ENCODE measurements around the gene GBX1. TPM values are rescaled to one million over a fixed set of nuclear protein-coding genes. Genes with fewer than 3 reads are reported as not detected.

Gene GBX1
- total RNA-seq, 1 donor from 2014 or later: not detected

DNA sequence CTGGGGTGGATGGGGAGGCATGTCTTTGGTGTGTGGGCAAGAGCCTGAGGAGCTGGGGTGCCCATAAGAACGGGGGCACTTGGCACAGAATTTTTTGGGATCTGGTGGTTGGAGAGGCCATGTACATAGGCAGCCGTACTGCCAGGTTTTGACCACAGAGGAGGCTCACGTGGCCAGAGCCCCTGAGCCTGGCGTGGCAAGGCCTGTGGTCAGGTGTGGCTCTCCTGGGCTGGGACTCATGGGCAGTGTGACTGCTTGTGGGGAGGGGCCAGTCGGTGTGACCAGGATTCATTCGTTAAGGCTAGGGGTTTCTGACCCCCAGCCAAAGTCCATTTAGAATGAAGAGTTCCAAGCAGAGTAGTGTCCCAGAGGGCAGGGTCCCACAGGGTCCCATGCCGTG, 43.0 kb downstream of the GBX1 start:
- Histone ChIP-seq H3K27ac (ENCODE audit: low read depth, low read length) (no peak overlapping the region), H3K36me3 (ENCODE audit: control insufficient read depth in 3 of 3, insufficient read depth in 3 of 3, low read length in 3 of 3) (peaks cover 25 to 32% (median 30%) of the 10 kb centered on the region in 3 donors)

DNA sequence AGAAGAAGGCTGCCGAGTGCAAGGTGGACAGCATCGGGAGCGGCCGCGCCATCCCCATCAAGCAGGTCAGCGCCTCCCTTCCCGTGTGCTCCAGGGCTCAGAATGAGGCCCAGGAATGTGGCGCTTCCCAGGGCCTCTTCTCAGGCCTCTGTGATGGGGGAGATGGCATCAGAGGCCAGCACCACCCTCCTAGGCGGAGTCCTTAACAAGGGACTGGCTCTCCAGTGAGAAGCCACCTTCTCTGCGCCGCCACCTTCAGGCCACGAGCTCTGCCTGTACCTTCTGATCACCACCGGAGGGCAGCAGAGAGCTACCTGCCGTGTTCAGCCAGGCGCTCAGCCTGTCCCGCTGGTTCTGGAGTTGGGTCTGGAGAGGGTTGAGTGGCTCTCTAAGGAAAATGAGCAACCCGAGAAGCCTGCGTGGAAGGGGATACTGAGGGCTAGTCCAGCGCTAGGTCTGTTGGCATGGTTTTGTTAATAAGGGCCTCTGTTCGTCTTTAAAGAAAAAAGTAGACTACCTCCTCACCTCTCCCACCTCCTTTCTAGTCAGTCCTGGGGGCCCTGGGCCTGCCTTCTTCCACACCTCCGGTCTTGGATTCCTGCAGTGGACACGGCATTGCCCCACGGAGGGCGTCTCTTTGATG, 43.6 kb downstream of the GBX1 start:
- H3K9me3 ChIP-seq (ENCODE audit: control insufficient read depth in 3 of 3, low read length in 3 of 3): no peaks in the 10 kb centered on the region
- H3K4me1 ChIP-seq (ENCODE audit: control insufficient read depth in 3 of 3, insufficient read depth in 3 of 3, low read length in 3 of 3): peaks cover 10 to 23% (median 21%) of the 10 kb centered on the region in 3 donors
- H3K4me3 ChIP-seq (ENCODE audit: low read length in 3 of 3): no peak overlapping the region
- peaks cover 30 to 37% (median 35%) of the 10 kb centered on the region in 3 donors for H3K36me3 ChIP-seq (ENCODE audit: control insufficient read depth in 3 of 3, insufficient read depth in 3 of 3, low read length in 3 of 3)
- no peak overlapping the region for H3K9ac ChIP-seq (ENCODE audit: low read depth in 1 of 3, low read length in 3 of 3)
- H3K27me3 ChIP-seq (ENCODE audit: control insufficient read depth in 3 of 3, insufficient read depth in 3 of 3, low read length in 3 of 3): no peaks in the 10 kb centered on the region
- H3K27ac ChIP-seq (ENCODE audit: low read depth, low read length): no peak overlapping the region

More for the DNA sequence above, 43.0 kb downstream of the GBX1 start:
- H3K4me1 ChIP-seq (ENCODE audit: control insufficient read depth in 3 of 3, insufficient read depth in 3 of 3, low read length in 3 of 3): peaks cover 10 to 23% (median 21%) of the 10 kb centered on the region in 3 donors
- H3K9me3 ChIP-seq (ENCODE audit: control insufficient read depth in 3 of 3, low read length in 3 of 3): no peaks in the 10 kb centered on the region
- no peaks in the 10 kb centered on the region for H3K27me3 ChIP-seq (ENCODE audit: control insufficient read depth in 3 of 3, insufficient read depth in 3 of 3, low read length in 3 of 3)
- no peak overlapping the region for H3K9ac ChIP-seq (ENCODE audit: low read depth in 1 of 3, low read length in 3 of 3)
- H3K4me3 ChIP-seq (ENCODE audit: low read length in 3 of 3): no peak overlapping the region

DNA sequence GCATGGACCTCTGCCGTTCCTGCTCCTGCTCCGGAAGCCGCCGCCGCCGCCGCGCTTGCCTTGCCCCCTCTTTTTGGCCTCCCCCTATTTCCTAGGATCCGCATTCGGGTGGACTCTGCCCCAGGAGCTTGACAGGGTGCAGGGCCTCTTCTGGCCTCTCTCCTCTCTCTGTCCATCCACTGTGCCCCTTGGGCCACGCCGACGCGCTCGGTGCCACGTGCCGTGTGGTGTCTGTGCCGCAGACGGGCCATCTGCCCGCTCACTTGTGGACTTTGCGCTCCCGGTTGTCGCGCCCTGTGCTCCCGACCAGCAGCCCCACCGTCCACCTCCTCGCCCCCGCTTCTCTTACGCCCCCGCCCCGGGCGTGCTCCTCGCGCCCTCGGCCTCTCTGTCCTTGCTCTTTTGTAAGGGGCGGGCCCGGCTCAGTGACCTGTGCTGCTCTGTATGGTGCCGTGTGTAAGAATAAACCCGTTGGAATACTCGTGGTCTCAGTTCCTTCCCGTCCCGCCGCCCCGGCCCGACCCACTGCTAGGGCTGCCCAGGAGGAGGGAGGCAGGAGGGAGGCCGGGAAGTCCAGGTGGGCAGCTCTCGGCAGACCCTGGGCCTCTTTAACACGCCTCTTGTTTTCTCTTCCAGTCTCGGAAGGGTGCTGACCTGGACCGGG, 44.2 kb downstream of the GBX1 start:
- Histone ChIP-seq H3K9me3 (ENCODE audit: control insufficient read depth in 3 of 3, low read length in 3 of 3) (no peaks in the 10 kb centered on the region), H3K27ac (ENCODE audit: low read depth, low read length) (no peak overlapping the region), H3K4me3 (ENCODE audit: low read length in 3 of 3) (no peak overlapping the region), H3K36me3 (ENCODE audit: control insufficient read depth in 3 of 3, insufficient read depth in 3 of 3, low read length in 3 of 3) (peaks cover 30 to 41% (median 39%) of the 10 kb centered on the region in 3 donors), H3K4me1 (ENCODE audit: control insufficient read depth in 3 of 3, insufficient read depth in 3 of 3, low read length in 3 of 3) (peaks cover 10 to 23% (median 21%) of the 10 kb centered on the region in 3 donors), H3K27me3 (ENCODE audit: control insufficient read depth in 3 of 3, insufficient read depth in 3 of 3, low read length in 3 of 3) (no peaks in the 10 kb centered on the region), H3K9ac (ENCODE audit: low read depth in 1 of 3, low read length in 3 of 3) (no peak overlapping the region)

DNA sequence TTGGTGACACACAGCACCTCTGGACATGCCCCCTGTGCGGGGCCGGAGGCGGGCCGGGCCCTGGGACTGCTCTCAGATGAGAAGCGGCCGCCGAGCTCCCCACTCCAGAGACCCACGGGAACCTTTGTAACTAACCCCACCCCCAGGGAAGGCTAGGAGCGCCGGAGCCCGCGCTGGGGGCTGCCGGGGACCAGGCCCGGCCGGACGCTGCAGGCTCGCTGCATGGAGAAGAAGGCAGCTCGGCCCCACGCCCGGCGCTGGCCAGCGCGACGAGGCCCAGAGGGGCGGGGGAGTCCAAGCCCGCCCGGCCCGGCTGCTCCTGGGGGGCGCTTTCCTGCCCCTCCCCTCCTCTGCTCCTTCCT, 44.7 kb downstream of the GBX1 start:
- no peaks in the 10 kb centered on the region for H3K27me3 ChIP-seq (ENCODE audit: control insufficient read depth in 3 of 3, insufficient read depth in 3 of 3, low read length in 3 of 3)
- peaks cover 10 to 23% (median 21%) of the 10 kb centered on the region in 3 donors for H3K4me1 ChIP-seq (ENCODE audit: control insufficient read depth in 3 of 3, insufficient read depth in 3 of 3, low read length in 3 of 3)
- no peak overlapping the region for H3K9ac ChIP-seq (ENCODE audit: low read depth in 1 of 3, low read length in 3 of 3)
- H3K9me3 ChIP-seq (ENCODE audit: control insufficient read depth in 3 of 3, low read length in 3 of 3): no peaks in the 10 kb centered on the region
- H3K4me3 ChIP-seq (ENCODE audit: low read length in 3 of 3): no peak overlapping the region
- H3K27ac ChIP-seq (ENCODE audit: low read depth, low read length): no peak overlapping the region
- peaks cover 30 to 42% (median 39%) of the 10 kb centered on the region in 3 donors for H3K36me3 ChIP-seq (ENCODE audit: control insufficient read depth in 3 of 3, insufficient read depth in 3 of 3, low read length in 3 of 3)

DNA sequence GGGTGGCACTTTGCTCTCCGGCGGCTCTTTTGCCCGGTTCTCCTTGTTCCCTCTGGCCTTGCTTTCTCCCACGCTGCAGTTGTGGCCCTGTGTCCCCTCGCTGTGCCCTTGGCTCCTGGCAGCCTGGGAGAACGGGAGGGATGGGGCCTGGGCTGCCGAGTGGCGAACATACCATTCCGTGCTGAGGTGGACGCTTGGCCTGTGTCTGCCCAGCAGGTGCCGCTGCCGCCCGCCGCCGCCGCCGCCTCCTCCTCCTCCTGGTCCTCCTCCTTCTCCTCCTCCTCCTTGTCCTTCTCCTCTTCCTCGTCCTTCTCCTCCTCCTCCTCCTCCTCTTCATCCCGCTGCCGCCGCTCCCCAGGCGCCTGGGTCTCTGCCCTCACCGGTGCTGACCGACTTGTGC, 45.2 kb downstream of the GBX1 start:
- Histone ChIP-seq H3K27me3 (ENCODE audit: control insufficient read depth in 3 of 3, insufficient read depth in 3 of 3, low read length in 3 of 3) (no peaks in the 10 kb centered on the region), H3K36me3 (ENCODE audit: control insufficient read depth in 3 of 3, insufficient read depth in 3 of 3, low read length in 3 of 3) (peaks cover 35 to 46% (median 39%) of the 10 kb centered on the region in 3 donors), H3K9ac (ENCODE audit: low read depth in 1 of 3, low read length in 3 of 3) (no peak overlapping the region), H3K4me3 (ENCODE audit: low read length in 3 of 3) (no peak overlapping the region), H3K9me3 (ENCODE audit: control insufficient read depth in 3 of 3, low read length in 3 of 3) (no peaks in the 10 kb centered on the region), H3K27ac (ENCODE audit: low read depth, low read length) (no peak overlapping the region), H3K4me1 (ENCODE audit: control insufficient read depth in 3 of 3, insufficient read depth in 3 of 3, low read length in 3 of 3) (peaks cover 10 to 23% (median 21%) of the 10 kb centered on the region in 3 donors)

DNA sequence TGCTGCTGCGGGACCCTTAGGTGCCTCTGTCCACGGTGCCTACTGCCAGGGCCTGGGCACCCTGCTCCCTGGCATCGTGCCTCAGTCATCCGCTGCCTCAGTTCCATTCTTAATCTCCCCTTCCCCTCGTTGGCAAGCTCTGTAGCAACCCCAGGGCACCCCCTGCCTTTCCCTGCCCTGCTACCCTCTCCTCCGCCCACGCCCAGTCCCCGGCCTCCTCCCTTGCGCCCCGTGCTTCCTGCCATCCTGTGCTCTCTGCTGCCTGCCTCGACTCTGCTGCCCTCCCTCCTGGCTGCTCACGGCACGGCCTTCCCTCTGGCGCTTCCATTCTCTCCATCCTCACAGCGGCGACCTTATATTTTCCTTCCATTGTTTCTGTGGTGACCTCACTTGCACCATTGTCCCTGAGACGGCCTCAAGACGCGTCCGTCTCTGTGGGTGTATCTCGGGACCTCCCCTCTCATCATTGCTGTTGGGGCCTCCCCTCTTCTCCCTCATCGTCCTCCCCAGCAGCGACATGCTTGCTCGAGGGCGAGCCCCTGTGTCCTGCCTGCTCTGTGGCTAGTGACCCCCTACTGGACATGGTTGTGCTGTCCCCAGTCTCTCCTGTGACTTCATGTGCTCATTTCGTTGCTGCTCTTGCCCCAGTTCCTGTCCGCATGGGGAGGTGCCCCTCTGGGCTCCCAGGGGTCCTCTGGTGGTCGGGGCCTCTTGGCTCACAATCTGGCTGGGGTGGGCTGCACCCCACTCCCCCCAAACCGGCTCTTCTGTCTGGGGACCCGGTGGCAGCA, 45.9 kb downstream of the GBX1 start:
- no peak overlapping the region for H3K9ac ChIP-seq (ENCODE audit: low read depth in 1 of 3, low read length in 3 of 3)
- H3K36me3 ChIP-seq (ENCODE audit: control insufficient read depth in 3 of 3, insufficient read depth in 3 of 3, low read length in 3 of 3): peaks cover 35 to 46% (median 39%) of the 10 kb centered on the region in 3 donors
- H3K4me3 ChIP-seq (ENCODE audit: low read length in 3 of 3): no peak overlapping the region
- no peaks in the 10 kb centered on the region for H3K27me3 ChIP-seq (ENCODE audit: control insufficient read depth in 3 of 3, insufficient read depth in 3 of 3, low read length in 3 of 3)
- H3K4me1 ChIP-seq (ENCODE audit: control insufficient read depth in 3 of 3, insufficient read depth in 3 of 3, low read length in 3 of 3): peaks cover 10 to 21% (median 19%) of the 10 kb centered on the region in 3 donors
- no peak overlapping the region for H3K27ac ChIP-seq (ENCODE audit: low read depth, low read length)
- no peaks in the 10 kb centered on the region for H3K9me3 ChIP-seq (ENCODE audit: control insufficient read depth in 3 of 3, low read length in 3 of 3)

DNA sequence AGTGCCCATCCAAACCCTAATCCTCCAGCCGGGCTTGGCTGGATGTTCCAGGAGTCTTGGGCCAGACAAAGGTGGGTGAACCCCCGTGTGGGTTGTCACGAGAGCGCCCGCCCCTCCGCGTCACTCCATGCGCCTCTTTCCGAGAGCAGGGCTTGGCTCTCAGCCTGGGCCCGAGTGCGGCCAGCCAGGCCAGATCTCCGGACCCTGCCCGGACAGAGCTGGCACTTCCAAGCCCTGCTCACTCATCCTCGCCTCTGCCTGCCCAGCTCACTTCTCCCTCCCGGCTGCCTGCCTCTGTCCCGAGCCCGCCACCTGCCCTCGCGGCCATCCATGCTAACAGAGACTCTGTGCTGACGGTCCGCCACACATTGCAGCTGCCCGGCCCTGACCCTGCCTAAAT, 46.6 kb downstream of the GBX1 start:
- Histone ChIP-seq H3K36me3 (ENCODE audit: control insufficient read depth in 3 of 3, insufficient read depth in 3 of 3, low read length in 3 of 3) (peaks cover 35 to 46% (median 39%) of the 10 kb centered on the region in 3 donors), H3K9me3 (ENCODE audit: control insufficient read depth in 3 of 3, low read length in 3 of 3) (no peaks in the 10 kb centered on the region), H3K27me3 (ENCODE audit: control insufficient read depth in 3 of 3, insufficient read depth in 3 of 3, low read length in 3 of 3) (no peaks in the 10 kb centered on the region), H3K4me3 (ENCODE audit: low read length in 3 of 3) (no peak overlapping the region), H3K27ac (ENCODE audit: low read depth, low read length) (no peak overlapping the region), H3K9ac (ENCODE audit: low read depth in 1 of 3, low read length in 3 of 3) (no peak overlapping the region), H3K4me1 (ENCODE audit: control insufficient read depth in 3 of 3, insufficient read depth in 3 of 3, low read length in 3 of 3) (peaks cover 10 to 18% (median 15%) of the 10 kb centered on the region in 3 donors)

DNA sequence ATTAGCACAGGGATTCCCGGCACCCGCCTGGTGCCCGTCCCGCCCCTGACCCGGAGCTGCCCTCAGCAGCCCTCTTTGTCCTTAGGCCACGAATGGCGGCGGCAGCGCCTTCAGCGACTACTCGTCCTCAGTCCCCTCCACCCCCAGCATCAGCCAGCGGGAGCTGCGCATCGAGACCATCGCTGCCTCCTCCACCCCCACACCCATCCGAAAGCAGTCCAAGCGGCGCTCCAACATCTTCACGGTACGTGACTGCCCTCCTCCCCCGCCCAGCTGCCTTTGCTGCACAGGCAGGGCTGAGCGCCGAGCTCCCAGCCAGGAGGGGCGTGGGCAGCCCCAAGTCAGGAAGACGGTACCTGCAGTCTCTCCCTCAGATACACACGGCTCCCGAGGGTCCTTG, 47.6 kb downstream of the GBX1 start:
- Histone ChIP-seq H3K9ac (ENCODE audit: low read depth in 1 of 3, low read length in 3 of 3) (no peak overlapping the region), H3K4me1 (ENCODE audit: control insufficient read depth in 3 of 3, insufficient read depth in 3 of 3, low read length in 3 of 3) (peaks cover 3 to 10% (median 6%) of the 10 kb centered on the region in 3 donors), H3K4me3 (ENCODE audit: low read length in 3 of 3) (no peak overlapping the region), H3K27me3 (ENCODE audit: control insufficient read depth in 3 of 3, insufficient read depth in 3 of 3, low read length in 3 of 3) (no peaks in the 10 kb centered on the region), H3K9me3 (ENCODE audit: control insufficient read depth in 3 of 3, low read length in 3 of 3) (no peaks in the 10 kb centered on the region), H3K36me3 (ENCODE audit: control insufficient read depth in 3 of 3, insufficient read depth in 3 of 3, low read length in 3 of 3) (peaks cover 35 to 44% (median 39%) of the 10 kb centered on the region in 3 donors), H3K27ac (ENCODE audit: low read depth, low read length) (no peak overlapping the region)

DNA sequence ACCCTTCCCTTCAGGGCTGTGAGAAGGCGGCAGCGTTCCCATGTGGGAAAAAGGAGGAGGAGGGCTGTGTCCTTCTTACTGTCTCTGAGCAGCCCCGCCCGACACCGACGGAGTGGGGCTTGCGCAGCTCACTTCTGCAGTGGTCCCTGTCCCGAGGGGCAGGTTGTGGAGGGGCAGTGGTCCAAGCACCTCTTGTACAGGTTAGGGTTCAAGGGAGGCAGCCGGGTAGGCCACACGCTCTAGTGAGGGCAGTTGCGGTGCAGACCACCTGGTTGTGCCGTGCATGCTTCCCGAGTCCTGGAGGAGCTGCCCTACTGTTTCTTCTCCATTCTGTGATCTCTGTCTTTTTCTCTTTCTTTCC, 48.5 kb downstream of the GBX1 start:
- H3K27me3 ChIP-seq (ENCODE audit: control insufficient read depth in 3 of 3, insufficient read depth in 3 of 3, low read length in 3 of 3): no peaks in the 10 kb centered on the region
- H3K9ac ChIP-seq (ENCODE audit: low read depth in 1 of 3, low read length in 3 of 3): no peak overlapping the region
- H3K9me3 ChIP-seq (ENCODE audit: control insufficient read depth in 3 of 3, low read length in 3 of 3): no peaks in the 10 kb centered on the region
- peaks cover 33 to 43% (median 35%) of the 10 kb centered on the region in 3 donors for H3K36me3 ChIP-seq (ENCODE audit: control insufficient read depth in 3 of 3, insufficient read depth in 3 of 3, low read length in 3 of 3)
- H3K4me3 ChIP-seq (ENCODE audit: low read length in 3 of 3): no peak overlapping the region
- H3K4me1 ChIP-seq (ENCODE audit: control insufficient read depth in 3 of 3, insufficient read depth in 3 of 3, low read length in 3 of 3): peaks cover under 1 to 2% (median under 1%) of the 10 kb centered on the region in 3 donors
- no peak overlapping the region for H3K27ac ChIP-seq (ENCODE audit: low read depth, low read length)

All from skeletal muscle tissue (tissue), 4 donors.